Hepatocyte (in vitro differentiated cells): Measurements from ENCODE around the gene ZNF101.

ENCODE experiments used
- CTCF ChIP-seq: fragments of 200-600 bp; sonication (generic); IDR thresholded peaks from 2 replicates; pipeline ENCODE4 v1.5.1; 2016; ENCODE audit warnings: antibody characterized with exemption, mild to moderate bottlenecking; ENCODE audit not compliant: poor library complexity
- EZH2 ChIP-seq: fragments of 200-600 bp; sonication (generic); IDR thresholded peaks from 2 replicates; pipeline ENCODE4 v1.6.1; 2016; ENCODE audit warnings: antibody characterized with exemption, mild to moderate bottlenecking, borderline replicate concordance
- EZH2phosphoT487 ChIP-seq: fragments of 200-600 bp; sonication (generic); IDR thresholded peaks from one replicate; pipeline ENCODE4 v1.6.1; 2018; ENCODE audit warnings: antibody characterized with exemption, mild to moderate bottlenecking, low read depth, moderate library complexity; ENCODE audit not compliant: unreplicated experiment, severe bottlenecking

- TF ChIP-seq EZH2phosphoT487: no peak
- no peak for TF ChIP-seq CTCF
- TF ChIP-seq EZH2: no peak
Observed at GRCh38 chr19:19630426-19630825, 38.2 kb upstream of the ZNF101 start.
